Embryonic facial prominence (tissue), 1 donor: ENCODE measurements around the gene MRAP.

Experiments
- DNase-seq: peaks from one replicate; pipeline ENCODE4 v3.0.0-alpha.2; 2016; ENCODE audit errors: extremely low spot score

MRAP gene

DNA sequence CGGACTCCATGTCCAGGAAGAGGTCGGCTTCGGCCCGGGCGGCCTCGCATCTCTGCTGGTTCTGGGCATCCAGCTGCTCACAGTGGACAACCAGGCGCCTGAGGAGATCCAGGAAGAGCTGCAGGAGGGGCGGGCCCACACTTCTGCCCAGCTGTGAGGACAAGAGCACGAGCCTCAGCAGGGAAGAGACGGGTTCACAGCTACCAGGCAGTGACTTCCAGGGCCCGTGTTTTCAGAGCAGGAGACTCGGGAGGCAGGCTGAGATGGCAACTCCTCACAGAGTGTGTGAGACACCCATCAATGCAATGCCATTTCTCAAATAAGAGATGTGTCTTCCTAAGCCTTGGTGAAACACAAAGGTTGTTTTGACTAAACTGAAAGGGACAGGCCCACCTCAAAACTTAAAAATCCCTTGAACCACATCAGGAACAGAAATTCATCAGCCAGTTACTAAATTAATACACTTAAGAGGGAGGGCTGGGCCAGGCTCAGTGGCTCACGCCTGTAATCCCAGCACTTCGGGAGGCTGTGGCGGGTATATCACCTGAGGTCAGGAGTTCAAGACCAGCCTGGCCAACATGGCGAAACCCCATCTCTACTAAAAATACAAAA is 50.8 kb downstream of the MRAP start:
- no peak for DNase-seq

DNA sequence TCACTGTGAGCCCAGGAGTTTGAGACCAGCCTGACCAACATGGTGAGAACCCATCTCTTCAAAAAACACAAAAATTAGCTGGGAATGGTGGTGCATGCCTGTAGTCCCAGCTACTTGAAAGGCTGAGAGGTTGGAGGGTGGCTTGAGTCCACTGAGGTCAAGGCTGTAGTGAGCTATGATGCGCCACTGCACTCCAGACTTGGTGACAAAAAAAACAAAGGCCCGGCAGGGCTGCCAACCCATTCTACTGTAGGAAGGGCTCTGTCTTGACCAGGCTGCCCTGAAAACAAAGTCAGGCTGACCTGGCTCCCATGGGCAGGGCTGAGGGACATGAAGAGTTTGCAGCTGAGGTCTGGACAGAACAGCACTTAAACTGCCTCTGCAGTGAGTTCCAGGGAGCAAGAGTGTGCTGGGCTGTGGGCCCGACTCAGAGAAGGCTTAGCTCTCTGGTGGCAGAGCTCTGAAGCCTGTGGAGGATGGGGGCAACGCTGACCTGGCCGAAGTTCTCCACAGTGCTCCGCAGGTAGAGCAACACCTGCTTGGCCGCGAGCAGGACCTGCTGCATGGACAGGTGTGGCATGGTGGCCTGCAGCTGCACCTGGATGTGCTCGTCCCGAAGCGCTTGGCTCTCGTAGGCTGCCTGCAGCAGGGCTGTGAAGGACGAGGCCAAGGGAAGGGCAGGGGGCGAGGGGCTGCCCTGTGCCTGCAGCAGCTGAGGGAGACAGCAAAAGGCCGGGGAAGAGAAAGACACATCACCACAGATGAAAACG is 51.7 kb downstream of the MRAP start:
- no peak for DNase-seq

DNA sequence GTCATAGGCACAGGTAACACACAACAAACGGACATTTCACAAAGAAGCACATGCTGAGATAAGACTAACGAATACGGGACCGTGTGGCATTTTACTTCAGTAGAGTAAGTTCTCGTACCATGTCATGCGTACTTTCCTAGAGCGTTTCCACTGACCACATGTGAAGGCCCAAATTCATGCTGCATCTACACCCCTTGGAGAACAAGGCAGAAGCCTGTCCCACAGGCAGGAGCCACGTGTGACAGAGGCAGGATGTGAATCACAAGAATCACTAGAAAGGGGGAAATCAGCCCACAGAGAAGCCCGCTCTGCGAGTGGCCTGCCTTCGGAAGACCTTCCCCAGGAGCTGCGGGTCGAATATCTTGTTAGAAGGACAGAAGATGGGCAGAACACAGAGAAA is 52.3 kb downstream of the MRAP start:
- DNase-seq: no peak

DNA sequence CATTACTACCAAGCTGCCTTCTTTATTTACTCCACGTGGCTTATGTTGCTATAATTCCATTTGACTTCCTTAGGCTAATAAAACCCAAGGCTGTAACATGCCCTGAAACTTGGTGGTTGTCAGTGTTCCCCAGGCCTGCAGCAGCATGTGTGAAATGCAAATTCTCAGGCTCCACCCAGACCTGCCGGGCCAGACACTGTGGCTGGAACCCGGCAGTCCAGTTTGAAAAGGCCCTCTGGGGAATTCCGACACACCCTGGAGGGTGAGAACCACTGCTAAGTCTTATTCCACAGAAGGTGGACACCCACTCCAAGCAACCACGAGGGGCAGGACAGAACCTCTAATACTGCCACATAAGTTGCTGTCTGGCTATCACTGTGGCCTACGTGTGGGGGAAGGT is 52.8 kb downstream of the MRAP start:
- DNase-seq: no peak

DNA sequence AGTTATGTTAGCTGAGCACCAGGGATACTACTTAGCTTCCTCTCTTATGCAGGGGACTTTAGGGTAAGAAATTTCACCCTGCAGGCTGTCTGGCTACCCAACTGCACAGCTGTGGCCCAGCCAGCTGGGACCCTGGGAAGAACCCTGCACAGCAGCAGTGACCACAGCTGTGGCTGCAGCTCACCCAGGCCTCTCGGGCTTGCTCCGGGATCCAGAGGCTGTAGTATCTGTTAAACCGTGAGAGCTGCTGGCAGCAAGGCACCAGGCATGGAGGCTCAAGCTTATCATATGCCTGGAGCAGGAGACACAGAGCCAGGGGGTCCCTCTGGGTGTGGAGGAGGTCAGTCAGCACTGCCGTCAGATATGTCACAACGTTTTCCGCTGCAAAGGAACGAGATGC is 53.9 kb downstream of the MRAP start:
- DNase-seq: no peak

DNA sequence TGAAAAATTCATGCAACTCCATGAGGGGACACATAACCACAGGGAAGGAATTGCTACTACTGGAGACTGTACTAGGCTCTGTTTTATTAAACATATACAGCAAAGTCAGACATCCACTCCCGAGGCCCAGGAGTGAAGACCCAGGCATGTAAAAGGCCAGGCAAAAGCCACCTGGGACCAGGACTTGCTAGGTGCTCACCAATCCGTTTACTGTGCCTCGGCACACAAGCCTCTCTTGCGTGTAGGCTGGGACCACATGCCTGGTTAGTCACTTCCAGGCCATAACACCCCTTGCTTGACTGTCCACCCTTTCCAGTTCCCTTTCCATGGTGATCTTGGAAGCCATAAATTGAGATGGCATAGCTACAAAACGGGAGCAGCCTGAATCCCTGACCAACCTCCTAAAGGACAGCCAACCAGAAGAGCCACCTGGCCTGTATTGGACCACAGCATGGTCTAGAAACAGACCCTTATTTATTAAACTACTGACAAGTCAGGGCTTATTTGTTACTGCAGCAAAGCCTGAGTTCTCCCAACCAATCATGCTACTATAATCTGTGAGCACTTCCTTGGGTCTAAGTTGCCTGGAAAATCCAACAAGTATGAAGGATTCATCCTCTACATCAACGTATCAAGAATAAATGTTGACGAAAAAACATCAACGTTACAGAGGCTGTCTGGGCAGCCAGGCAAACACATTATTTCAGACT is 54.5 kb downstream of the MRAP start:
- no peak for DNase-seq

DNA sequence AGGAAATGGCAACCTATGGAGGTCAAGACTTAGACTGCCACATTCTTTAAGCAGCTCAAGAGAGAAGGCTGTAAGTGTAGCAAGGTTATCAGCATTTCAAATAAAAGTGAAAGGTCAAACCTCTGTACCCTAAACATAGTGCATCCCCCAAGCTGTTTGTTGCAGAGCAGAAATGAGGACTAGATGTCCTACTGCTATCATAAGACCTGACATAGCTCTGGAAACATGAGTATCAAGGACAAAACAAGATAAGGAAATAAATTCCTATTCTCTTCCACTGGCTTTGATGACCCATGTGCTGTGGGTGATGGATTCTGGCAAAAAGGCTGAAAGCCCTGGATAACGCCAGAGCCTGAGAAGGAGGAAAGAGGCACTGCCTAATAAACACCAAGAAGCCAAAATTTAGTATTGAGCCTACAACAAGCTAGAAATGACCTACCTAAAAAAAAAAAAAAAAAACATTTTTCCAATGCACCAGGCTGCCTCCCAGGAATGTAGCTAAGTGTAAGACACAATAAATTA is 58.3 kb downstream of the MRAP start:
- no peak for DNase-seq

DNA sequence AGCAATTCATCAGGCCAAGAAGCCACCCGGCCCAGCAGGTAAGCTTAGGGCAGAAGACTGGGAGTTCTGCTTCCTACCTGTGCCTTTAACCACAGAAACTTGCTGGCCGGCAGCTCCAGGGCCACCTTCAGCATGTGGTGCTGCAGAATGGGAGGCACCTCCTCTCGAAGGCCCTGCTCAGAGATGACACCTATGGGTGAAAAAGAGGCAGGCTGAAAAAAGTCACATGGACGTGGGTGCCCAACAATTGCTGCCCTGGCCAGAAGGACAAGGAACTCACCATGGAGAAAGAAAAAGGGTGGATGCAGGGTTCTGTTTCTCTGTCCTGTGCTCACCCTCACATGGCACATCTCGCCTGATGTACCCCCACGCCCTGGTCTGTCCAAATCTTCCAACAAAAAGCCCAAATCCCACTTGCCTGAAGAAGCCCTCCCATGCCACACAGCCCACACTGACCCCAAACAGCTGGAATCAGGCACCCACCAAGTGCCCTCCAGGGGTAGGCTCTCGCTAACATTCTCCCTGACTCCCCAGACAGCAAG is 61.1 kb downstream of the MRAP start:
- DNase-seq: no peak

DNA sequence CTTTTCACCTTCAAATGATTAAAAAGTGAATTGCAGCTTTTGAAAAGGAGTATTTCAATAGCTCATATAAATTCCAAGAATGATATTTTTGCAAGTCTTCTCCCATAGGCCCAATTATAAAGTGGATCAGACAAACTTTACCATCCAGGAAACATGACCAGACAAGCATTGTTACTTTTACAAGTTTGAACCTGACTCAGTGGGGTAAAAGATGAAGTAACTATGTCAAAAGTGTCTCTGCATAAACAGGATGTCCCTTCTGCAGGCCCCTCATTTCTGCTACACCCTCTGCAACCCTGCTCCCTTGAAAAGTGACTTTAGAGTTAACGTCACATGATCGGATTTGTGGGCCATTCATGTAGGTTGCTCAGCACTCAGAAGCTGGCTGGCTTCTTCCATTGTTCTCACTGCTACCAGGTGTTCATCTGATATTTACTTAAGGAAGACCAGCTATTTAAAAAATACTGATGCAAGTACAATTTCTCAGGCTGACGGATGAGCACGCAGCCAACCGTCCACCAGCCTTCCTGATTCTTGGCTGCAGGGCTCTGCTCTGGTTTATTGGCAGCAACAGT is 61.8 kb downstream of the MRAP start:
- DNase-seq: no peak
